ENCODE data around the gene SPDYE1. TPM values are rescaled to one million over a fixed set of nuclear protein-coding genes. Genes with fewer than 3 reads are reported as not detected.
"Not testable (repeated sequence)": the region's sequence is repeated elsewhere in the genome, so short reads cannot be mapped to it uniquely, and the experiment has no call there.

SPDYE1 gene, protein sequence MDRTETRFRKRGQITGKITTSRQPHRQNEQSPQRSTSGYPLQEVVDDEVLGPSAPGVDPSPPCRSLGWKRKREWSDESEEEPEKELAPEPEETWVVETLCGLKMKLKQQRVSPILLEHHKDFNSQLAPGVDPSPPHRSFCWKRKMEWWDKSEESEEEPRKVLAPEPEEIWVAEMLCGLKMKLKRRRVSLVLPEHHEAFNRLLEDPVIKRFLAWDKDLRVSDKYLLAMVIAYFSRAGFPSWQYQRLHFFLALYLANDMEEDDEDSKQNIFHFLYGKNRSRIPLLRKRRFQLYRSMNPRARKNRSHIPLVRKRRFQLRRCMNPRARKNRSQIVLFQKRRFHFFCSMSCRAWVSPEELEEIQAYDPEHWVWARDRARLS
- polyA plus RNA-seq (ENCODE audit: insufficient read length in 10 of 10) = 1 to 10 TPM in 3 of 10 donors, under 1 TPM in 7; 0.20 to 2.0 (median 0.73) TPM
- long read RNA-seq, donor 1 = 0 reads
- long read RNA-seq, donor 2 = 0 reads
- long read RNA-seq, donor 3 = 0 reads
- long read RNA-seq, donor 4 = 0 reads
- long read RNA-seq, donor 5 = 0 reads
- long read RNA-seq, donor 6 = 0 reads
- long read RNA-seq, donor 7 = 0 reads
- long read RNA-seq, donor 8 = 0 reads
- long read RNA-seq, donor 9 = 0 reads

DNA sequence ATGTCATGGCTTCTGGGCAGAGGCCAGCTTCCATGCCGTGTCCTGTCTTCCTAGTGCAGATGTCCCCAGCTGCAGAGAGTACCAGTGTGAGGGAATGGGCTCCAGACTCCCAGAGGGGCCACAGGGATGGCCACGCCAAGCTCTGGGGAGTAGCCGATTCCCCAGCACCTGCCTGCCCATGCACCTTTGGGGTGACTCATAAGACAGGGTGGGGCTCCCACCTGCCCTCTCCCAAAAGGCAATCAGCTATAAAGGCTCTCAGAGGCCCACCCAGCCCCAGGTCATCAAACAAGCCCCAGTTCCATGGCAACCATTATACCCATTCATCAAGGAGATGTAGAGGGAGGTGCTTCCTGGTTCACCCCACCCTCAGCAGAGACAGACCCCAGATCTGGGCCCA is at the start of gene SPDYE1:
SPDYE1 (plus strand) TSS at position 366 of the 400 bp plus-strand sequence. CDS start 2,053 bp downstream, outside the sequence.
- not testable (repeated sequence) for DNase-seq

DNA sequence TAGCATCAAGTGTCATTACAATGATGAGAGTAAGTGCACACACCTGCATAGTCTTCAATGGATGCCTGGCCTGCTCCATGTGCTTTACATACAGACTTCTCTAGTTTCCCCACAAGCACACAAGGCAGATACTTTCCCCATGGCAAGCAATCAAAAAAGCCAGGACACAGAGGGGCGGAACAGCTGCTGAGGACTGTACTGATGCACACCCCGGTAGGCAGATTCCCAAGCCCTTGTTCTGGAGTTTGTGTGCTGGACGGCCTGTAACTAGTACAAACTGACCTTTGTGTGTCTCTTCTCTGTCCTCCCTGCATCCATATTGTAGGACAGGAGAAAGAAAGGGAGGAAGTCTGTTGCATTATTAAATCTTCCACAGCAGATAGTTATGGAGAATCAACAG is 45.7 kb upstream of the SPDYE1 start:
- DNase-seq = no peak

GRCh38 chr7:43953071-43953470 is 44.6 kb upstream of the SPDYE1 start:
- no peak for DNase-seq

GRCh38 chr7:43954524-43955228 is 43.0 kb upstream of the SPDYE1 start:
- peak; percentile 19 to 48 (median 26) for DNase-seq

DNA sequence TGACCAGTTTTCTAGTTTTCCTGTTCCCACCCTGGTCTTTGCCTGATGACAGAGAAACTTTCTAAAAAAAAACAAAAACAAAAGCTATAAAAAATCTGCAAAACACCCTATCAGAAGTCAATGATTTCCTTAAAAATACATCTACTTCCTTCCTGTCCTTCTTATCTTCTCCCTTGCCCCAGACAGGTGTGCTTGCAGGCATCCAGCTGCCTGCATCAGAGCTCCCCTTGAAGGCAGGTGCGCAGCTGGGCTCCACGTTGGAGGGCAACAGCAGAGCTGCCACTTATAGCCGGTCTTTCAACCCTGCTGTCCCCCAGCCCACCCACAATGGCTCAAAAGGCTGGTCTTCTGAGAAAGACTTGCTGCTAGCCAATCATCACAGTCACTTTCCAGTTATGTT is 41.7 kb upstream of the SPDYE1 start:
- DNase-seq = no peak

DNA sequence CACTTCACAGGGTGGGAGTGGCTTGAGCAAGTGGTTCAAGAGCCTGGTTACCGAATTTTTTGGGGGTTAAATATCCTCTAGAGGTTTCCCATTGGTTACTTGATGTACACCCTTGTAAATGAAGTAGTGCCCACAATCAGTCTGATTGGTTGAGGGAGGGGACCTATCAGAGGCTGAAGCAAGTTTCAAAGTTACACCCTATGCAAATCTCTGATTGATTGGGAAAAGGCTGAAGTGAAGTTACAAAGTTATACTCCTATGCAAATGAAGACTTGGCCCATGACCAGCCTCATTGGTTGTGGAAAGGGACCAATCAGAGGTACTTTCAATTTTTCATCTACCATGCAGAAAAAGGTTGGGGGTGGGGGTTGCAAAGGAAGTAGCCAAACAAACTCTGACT is 36.8 kb upstream of the SPDYE1 start:
- DNase-seq = no peak

- DNase-seq = not testable (repeated sequence)
These were observed 31.3 kb upstream of the SPDYE1 start for GRCh38 chr7:43966392-43966791.

DNA sequence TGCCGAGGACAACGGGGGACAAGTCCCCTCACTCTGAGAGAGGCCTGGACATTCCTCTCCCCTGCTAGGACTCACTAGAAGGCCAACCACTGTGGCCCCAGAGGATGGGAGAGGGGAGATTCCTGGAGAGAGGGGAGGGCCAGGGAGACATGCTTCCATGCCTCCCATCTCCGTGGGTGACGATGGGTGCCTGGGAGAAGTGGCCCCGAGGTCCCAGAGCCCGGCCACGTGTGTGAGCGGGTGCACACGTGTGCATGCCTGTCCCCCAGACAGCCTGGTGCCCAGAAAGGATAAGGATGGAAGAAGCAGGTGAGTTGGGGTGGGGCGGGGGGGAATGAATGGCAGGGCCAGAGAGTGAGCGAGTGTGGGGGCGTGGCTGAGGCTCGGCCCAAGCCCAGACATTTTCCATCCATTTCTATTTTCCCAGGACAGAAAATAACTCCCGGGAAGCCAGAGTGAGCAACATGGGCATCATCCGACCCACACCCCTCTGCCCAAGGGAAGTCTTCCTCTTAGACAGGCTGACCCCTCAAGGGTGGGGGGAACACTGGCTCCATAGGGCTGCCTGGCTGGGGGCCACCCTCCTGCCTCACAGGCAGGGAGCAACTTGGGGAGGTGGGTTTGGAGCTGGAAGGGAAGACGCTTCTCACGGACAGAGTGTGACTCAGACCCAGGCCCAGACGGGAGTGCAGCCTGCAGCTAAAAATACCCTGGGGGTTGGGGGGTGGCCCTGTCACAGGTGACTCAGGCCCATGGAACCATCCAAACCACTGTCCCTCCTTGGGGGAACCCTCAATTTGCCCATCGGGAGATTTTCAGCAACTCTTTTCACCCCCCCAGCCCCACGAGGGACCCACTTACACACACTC is 29.3 kb upstream of the SPDYE1 start:
- not testable (repeated sequence) for DNase-seq

DNA sequence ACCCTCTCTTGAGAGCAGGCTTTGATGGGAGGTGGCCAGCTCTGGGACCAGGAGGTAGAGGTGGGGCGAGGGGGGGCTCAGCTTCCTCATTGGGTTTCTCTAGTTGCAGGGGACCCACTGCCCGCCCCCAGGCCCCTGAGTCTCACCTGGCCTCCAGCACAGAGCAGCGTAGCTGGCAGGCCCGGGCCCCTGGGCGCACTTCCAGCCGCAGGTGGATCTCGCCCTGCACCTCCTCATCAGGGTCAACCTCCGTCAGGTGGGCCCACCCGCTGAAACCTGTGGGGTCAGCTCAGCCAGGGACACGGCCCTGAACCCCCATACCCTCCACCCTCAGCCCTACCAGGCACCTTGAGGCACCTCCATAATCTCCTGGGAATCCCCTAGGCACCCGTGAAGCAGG is 28.1 kb upstream of the SPDYE1 start:
- not testable (repeated sequence) for DNase-seq

GRCh38 chr7:43970698-43971097 is 27.0 kb upstream of the SPDYE1 start:
- DNase-seq = not testable (repeated sequence)

- not testable (repeated sequence) for DNase-seq
These were observed 23.6 kb upstream of the SPDYE1 start for GRCh38 chr7:43974033-43974573.

GRCh38 chr7:43974725-43975482 is 22.8 kb upstream of the SPDYE1 start:
- DNase-seq = not testable (repeated sequence)

- DNase-seq = no peak
These were observed 20.2 kb upstream of the SPDYE1 start for GRCh38 chr7:43977525-43977924.

DNA sequence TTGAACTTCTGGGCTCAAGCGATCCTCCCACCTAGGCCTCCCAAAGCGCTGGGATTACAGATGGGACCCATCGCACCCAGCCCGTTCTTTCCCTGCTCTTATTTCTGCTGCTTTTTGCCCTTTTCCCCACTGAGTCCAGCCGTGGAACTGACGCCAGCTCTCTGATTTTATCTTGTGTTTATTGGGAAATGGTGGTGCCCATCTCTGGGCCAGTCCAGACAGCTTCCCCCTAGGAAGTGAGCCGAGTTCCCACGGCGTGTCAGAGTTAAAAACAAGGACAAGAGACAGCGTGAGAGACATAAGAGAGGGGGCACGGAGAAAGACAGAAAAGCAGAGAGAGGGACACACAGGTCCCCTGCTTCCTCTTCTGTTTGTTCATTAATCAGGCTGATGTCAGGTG is 19.6 kb upstream of the SPDYE1 start:
- DNase-seq = not testable (repeated sequence)

- DNase-seq = not testable (repeated sequence)
These were observed 14.8 kb upstream of the SPDYE1 start for GRCh38 chr7:43982848-43983247.

DNA sequence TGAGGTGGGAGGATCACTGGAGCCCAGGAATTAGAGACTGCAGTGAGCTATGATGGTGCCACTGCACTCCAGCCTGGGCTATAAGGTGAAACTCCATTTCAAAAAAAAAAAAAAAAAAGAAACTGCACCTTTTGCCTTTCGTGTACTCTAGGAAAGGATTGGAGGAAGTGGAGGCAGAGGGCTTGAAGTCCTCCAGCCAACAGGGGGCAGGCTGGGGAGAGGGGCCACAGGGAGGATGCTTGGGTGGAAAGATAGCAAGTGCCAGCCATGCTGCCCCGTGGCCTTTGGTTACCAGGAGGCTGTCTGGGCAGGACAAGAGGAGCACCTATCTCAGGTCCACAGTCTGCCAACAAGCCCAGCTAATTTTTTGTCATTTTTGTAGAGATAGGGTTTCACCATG is 14.0 kb upstream of the SPDYE1 start:
- DNase-seq = not testable (repeated sequence)

DNA sequence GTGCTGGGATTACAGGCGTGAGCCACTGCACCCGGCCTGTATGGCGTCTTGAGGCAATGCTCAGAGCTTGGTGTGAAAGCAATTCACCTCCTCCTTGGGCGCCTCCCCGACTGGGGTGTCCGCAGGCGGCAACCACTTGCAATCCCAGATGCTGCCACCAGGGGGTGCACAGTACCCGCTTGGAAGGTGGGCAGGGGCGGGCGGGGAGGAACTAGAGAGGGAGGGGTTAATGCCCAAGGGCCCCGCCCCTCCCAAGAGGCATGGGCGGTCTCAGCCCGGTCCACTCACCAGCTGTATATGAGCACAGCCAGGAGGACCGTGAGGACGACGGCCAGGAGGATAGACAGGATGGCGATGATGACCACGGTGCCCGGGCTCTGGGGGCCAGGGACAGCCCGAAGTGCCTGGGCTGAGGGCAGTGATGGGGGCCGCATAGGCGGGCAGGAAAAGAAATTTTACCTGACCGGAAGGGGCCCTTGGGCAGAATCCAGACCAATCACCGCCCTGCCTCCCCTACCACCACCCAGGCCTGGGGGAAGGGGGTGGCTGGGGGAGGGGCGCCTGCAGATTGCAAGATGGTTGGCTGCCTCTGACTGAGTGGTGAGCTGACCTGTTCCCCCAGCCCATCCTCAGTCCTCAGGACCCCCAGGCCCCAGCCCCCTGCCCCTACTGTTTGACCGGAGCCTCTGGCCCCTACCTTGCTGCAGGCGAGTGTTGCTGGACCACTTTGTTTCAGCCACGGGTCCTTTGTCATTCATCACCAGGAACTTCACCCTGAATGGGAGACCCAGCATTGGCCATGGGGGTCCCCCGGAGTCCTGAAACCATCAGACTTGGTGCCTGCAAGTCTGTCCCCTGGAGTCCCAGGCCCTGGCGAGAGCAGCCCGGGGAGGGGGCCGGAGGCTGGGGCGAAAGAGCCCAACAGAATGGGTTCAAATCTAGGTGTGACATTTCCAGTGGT is 11.5 kb upstream of the SPDYE1 start:
- DNase-seq = peak in 2 of 3 donors; percentile 15 to 28

GRCh38 chr7:43987476-43987875 is 10.2 kb upstream of the SPDYE1 start:
- not testable (repeated sequence) for DNase-seq

GRCh38 chr7:43990011-43990585 is 7.6 kb upstream of the SPDYE1 start:
- DNase-seq = peak in 1 of 3 donors; percentile 19
